Nephron progenitor cell (in vitro differentiated cells): ENCODE results near the gene SLCO2A1.

Source experiments
- DNase-seq: peaks from one replicate; pipeline ENCODE4 v3.0.0; 2021
- H3K27ac Mint-ChIP-seq: 2 replicates; pipeline ENCODE4 v1.8.0; 2021; ENCODE audit warnings: mild to moderate bottlenecking, moderate library complexity, mixed read lengths
- H3K27me3 Mint-ChIP-seq: 2 replicates; pipeline ENCODE4 v1.8.0; 2021; ENCODE audit warnings: mild to moderate bottlenecking, low read depth, mixed read lengths; ENCODE audit not compliant: poor library complexity
- H3K36me3 Mint-ChIP-seq: 2 replicates; pipeline ENCODE4 v1.8.0; 2021; ENCODE audit warnings: low read depth, mixed read lengths
- H3K4me1 Mint-ChIP-seq: 2 replicates; pipeline ENCODE4 v1.8.0; 2021; ENCODE audit warnings: mixed read lengths
- H3K4me3 Mint-ChIP-seq: 2 replicates; pipeline ENCODE4 v1.8.0; 2021; ENCODE audit warnings: mild to moderate bottlenecking, moderate library complexity, mixed read lengths
- H3K9me3 Mint-ChIP-seq: 2 replicates; pipeline ENCODE4 v1.8.0; 2021; ENCODE audit warnings: mild to moderate bottlenecking, moderate library complexity, mixed read lengths
- CTCF ChIP-seq: fragments of 200-600 bp; sonication (generic); IDR thresholded peaks from 2 replicates; pipeline ENCODE4 v1.5.0; 2021; ENCODE audit warnings: antibody characterized with exemption

SLCO2A1 gene

GRCh38 chr3:133992951-133993620 is 36.6 kb downstream of the SLCO2A1 start:
- no peak overlapping the region for H3K27ac Mint-ChIP-seq
- H3K27me3 Mint-ChIP-seq, result peaks cover 3% of the 10 kb centered on the region
- H3K4me3 Mint-ChIP-seq, result no peak overlapping the region
- DNase-seq, result no peak
- no peaks in the 10 kb centered on the region for H3K36me3 Mint-ChIP-seq
- no peaks in the 10 kb centered on the region for H3K9me3 Mint-ChIP-seq
- TF ChIP-seq CTCF, result no peak
- peaks cover 71% of the 10 kb centered on the region for H3K4me1 Mint-ChIP-seq

GRCh38 chr3:133992381-133992780 is 37.3 kb downstream of the SLCO2A1 start:
- H3K27me3 Mint-ChIP-seq, result peaks cover 3% of the 10 kb centered on the region
- no peak overlapping the region for H3K27ac Mint-ChIP-seq
- no peak for TF ChIP-seq CTCF
- no peak overlapping the region for H3K4me3 Mint-ChIP-seq
- H3K4me1 Mint-ChIP-seq, result peaks cover 72% of the 10 kb centered on the region
- no peaks in the 10 kb centered on the region for H3K9me3 Mint-ChIP-seq
- DNase-seq, result no peak
- no peaks in the 10 kb centered on the region for H3K36me3 Mint-ChIP-seq

GRCh38 chr3:133991637-133992036 is 38.1 kb downstream of the SLCO2A1 start:
- H3K36me3 Mint-ChIP-seq, result no peaks in the 10 kb centered on the region
- peaks cover 74% of the 10 kb centered on the region for H3K4me1 Mint-ChIP-seq
- no peak overlapping the region for H3K4me3 Mint-ChIP-seq
- peak overlapping the region; percentile 58 for H3K27ac Mint-ChIP-seq
- DNase-seq, result no peak
- no peaks in the 10 kb centered on the region for H3K9me3 Mint-ChIP-seq
- peaks cover 3% of the 10 kb centered on the region for H3K27me3 Mint-ChIP-seq
- no peak for TF ChIP-seq CTCF

- H3K27ac Mint-ChIP-seq, result no peak overlapping the region
- TF ChIP-seq CTCF, result no peak
- H3K36me3 Mint-ChIP-seq, result no peaks in the 10 kb centered on the region
- no peaks in the 10 kb centered on the region for H3K9me3 Mint-ChIP-seq
- peaks cover 74% of the 10 kb centered on the region for H3K4me1 Mint-ChIP-seq
- H3K4me3 Mint-ChIP-seq, result no peak overlapping the region
- no peak for DNase-seq
- H3K27me3 Mint-ChIP-seq, result peaks cover 3% of the 10 kb centered on the region
Measured at GRCh38 chr3:133991209-133991608, 38.5 kb downstream of the SLCO2A1 start.

- Mint-ChIP-seq H3K4me3 (peak overlapping the region; percentile 2), H3K27ac (no peak overlapping the region), H3K9me3 (no peaks in the 10 kb centered on the region), H3K27me3 (peaks cover 3% of the 10 kb centered on the region), H3K36me3 (no peaks in the 10 kb centered on the region), H3K4me1 (peaks cover 76% of the 10 kb centered on the region)
- no peak for DNase-seq
- no peak for TF ChIP-seq CTCF
Measured at GRCh38 chr3:133989936-133990702, 39.6 kb downstream of the SLCO2A1 start.
